HCT116 (cell line): ENCODE measurements around the gene IQSEC3.

ENCODE experiments used
- CTCF ChIP-seq, 3 experiments: fragments of 200-600 bp in 1 of 3; sonication (generic) in 1 of 3; IDR thresholded peaks in 2 of 3; conservative IDR thresholded peaks in 1 of 3; 2 replicates each; pipeline ENCODE4 v1.5.1; 2012 to 2017; ENCODE audit warnings: low read depth in 2 of 3, low read length in 2 of 3, antibody characterized with exemption in 1 of 3, borderline replicate concordance in 1 of 3, control low read depth in 1 of 3, mild to moderate bottlenecking in 1 of 3, mixed read lengths in 1 of 3, mixed run types in 1 of 3, moderate library complexity in 1 of 3; ENCODE audit not compliant: insufficient read depth in 1 of 3
- JUND ChIP-seq: IDR thresholded peaks from 2 replicates; pipeline ENCODE4 v1.6.1; 2012
- POLR2A ChIP-seq: IDR thresholded peaks from 2 replicates; pipeline ENCODE4 v1.7.0; 2011; ENCODE audit warnings: borderline replicate concordance; ENCODE audit not compliant: insufficient read depth, insufficient read length; ENCODE audit errors: extremely low read depth

GRCh38 chr12:22190-22529 is 44.4 kb upstream of the IQSEC3 start:
- TF ChIP-seq JUND, result no peak
- TF ChIP-seq CTCF (IDR thresholded peaks at IDR 0.05 in 2 of 3, conservative IDR thresholded peaks at IDR 0.05 in 1 of 3; ENCODE audit: borderline replicate concordance in 1 of 3, insufficient read depth in 1 of 3, low read depth in 2 of 3, low read length in 2 of 3), result peak in 1 of 3 experiments; percentile 17; a peak in 1 of 6 replicates
- TF ChIP-seq POLR2A, result no peak
